Psoas muscle (tissue), 8 donors: Measurements from ENCODE around the gene RHOA. TPM values are rescaled to one million over a fixed set of nuclear protein-coding genes. Genes with fewer than 3 reads are reported as not detected.
"Not testable (repeated sequence)": the region's sequence is repeated elsewhere in the genome, so short reads cannot be mapped to it uniquely, and the experiment has no call there.

ENCODE experiments used
- ATAC-seq, 4 donors: fragments of 200-7000 bp; cut with Tn5 transposase; one replicate each; pipeline ENCODE4 v1.9.1; 2020; ENCODE audit warnings: moderate library complexity in 3 of 4, mild to moderate bottlenecking in 2 of 4
- DNase-seq, 2 donors: peaks; one replicate each; pipeline ENCODE4 v3.0.0-alpha.2; 2020
- H3K27ac ChIP-seq: fragments of 200-600 bp; one replicate; pipeline ENCODE4 v1.8.0; 2022
- H3K27me3 ChIP-seq, 3 donors: fragments of 200-600 bp in 1 of 3; one replicate each; pipeline versions ENCODE4 v1.6.1 to v1.8.0; 2013 to 2022; ENCODE audit warnings: low read length in 2 of 3, mild to moderate bottlenecking in 2 of 3, moderate library complexity in 1 of 3; ENCODE audit not compliant: insufficient read depth in 3 of 3
- H3K36me3 ChIP-seq, 2 donors: fragments of 200-600 bp in 1 of 2; one replicate each; pipeline versions ENCODE4 v1.6.1 to v1.8.0; 2013 to 2022; ENCODE audit warnings: low read depth in 1 of 2, mild to moderate bottlenecking in 1 of 2, moderate library complexity in 1 of 2; ENCODE audit not compliant: insufficient read depth in 1 of 2
- H3K4me1 ChIP-seq: fragments of 200-600 bp; one replicate; pipeline ENCODE4 v1.8.0; 2022
- H3K4me3 ChIP-seq: fragments of 200-600 bp; one replicate; pipeline ENCODE4 v1.8.0; 2022; ENCODE audit warnings: mild to moderate bottlenecking
- H3K9me3 ChIP-seq: fragments of 200-600 bp; one replicate; pipeline ENCODE4 v1.8.0; 2022
- CTCF ChIP-seq: fragments of 200-600 bp; IDR thresholded peaks from one replicate; pipeline ENCODE4 v1.8.0; 2022; ENCODE audit warnings: antibody characterized with exemption
- WGBS, 3 donors: extraction: QIAGEN DNeasy Blood & Tissue Kit; methylation state at CpG; one replicate each; pipeline versions ENCODE4 v1.1.6 to v1.1.7; 2013; 5-methylcytosine and 5-hydroxymethylcytosine counted together
- intact Hi-C, 2 donors: fragments of 100-400 bp; cut with DNase I; formaldehyde crosslinking; loops; one replicate each; pipeline versions ENCODE4 v1.11.0 to v1.14.2; 2022
- polyA plus RNA-seq, 3 donors: library from polyadenylated mRNA; stranded (reverse); fragments of 200-250 nt; gene quantifications; one replicate each; pipeline ENCODE4 v1.2.3, GENCODE V29; 2013
- total RNA-seq, 4 donors: library from RNA; stranded (reverse); fragmentation: NEBNext Ultra II Directional in 2 of 4; extraction: Animal tissue kit (Norgen Biotek cat#: 25700) in 2 of 4; gene quantifications; one replicate each; pipeline versions ENCODE4 v1.2.1 to v1.2.4, GENCODE V29; 2021 to 2023
- donor health status: healthy with polysubstance abuse.
- donor health status: DM: no; HTN: no; CAD: no; lungs with moderate emphysema.
- donor health status: Bipolar disorder and iron deficiency.
- donor health status: healthy.
- donor health status: DM: yes; HTN: yes; CAD: no.
- donor health status: DM: no; HTN: no; CAD: no.
- donor health status: DM: no; HTN: no; CAD: no.
- donor health status: DM: yes; HTN: yes; CAD: no.

The RHOA gene
- total and polyA plus RNA-seq, 7 donors: 179 to 341 (median 281) TPM

GRCh38 chr3:49411535-49411967, 225 bp downstream of the RHOA start:
- DNase-seq: peak; percentile 69 to 78
- peak; percentile 33 to 42 (median 38) for ATAC-seq
- H3K9me3 ChIP-seq: no peaks in the 10 kb centered on the region
- peaks cover 47% of the 10 kb centered on the region for H3K4me1 ChIP-seq
- intact Hi-C loops: loop anchor here (2.0 to 5.0 kb wide), 2 partner anchors 53 to 69 kb away; partner anchors contain the start of genes GPX1 (in 1 of the 2) and USP4 (in 1 of the 2)
- TF ChIP-seq CTCF: no peak
- H3K36me3 ChIP-seq: peaks cover 0 to 31% of the 10 kb centered on the region in 2 donors
- H3K4me3 ChIP-seq: peak overlapping the region; percentile 87
- WGBS, 3 donors: 1% methylated on average over 33 to 59 of the region's 59 CpGs
- H3K27ac ChIP-seq: peak overlapping the region; percentile 99
- H3K27me3 ChIP-seq: no peaks in the 10 kb centered on the region

DNA sequence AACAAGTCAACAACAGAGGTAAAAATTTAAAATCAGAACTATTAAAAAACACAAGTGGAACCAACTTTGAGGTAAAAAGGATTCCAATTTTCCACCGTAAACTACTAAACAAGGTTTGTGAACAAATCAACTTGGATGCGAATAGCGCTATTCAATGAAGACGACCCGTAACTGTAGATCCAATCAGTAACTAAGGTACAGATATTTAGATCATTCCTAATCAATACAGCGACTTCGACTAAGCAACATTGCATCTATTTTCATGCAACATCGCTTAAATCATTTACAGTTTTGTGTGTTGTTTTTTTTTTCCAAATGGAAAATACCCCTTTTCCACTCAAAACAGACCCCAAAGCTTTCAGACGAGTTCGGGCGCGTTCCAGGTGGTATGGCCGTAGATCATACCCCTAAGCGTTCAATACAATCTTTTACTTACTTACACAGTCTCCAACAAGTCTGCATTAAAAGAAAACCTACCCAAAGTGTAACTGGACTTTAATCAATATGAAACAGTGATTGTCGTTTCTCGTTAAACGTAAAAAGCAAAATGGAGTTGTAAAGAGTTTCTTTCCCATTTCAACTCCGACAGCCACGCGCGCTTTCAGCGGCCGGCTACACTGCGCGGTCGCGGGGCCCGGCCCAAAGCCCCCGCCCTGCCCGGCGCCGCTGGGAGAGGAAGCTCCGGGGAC, 786 bp downstream of the RHOA start:
- intact Hi-C loops: loop anchor here (2.0 to 5.0 kb wide), 2 partner anchors 52 to 69 kb away; partner anchors contain the start of genes GPX1 (in 1 of the 2) and USP4 (in 1 of the 2)
- H3K4me3 ChIP-seq: peak overlapping the region; percentile 87
- ATAC-seq (no peak), DNase-seq (no peak)
- no peaks in the 10 kb centered on the region for H3K27me3 ChIP-seq
- H3K9me3 ChIP-seq: no peaks in the 10 kb centered on the region
- WGBS, 3 donors: 0% methylated on average over 32 to 33 of the region's 33 CpGs
- H3K4me1 ChIP-seq: peaks cover 53% of the 10 kb centered on the region
- no peak for TF ChIP-seq CTCF
- H3K27ac ChIP-seq: peak overlapping the region; percentile 99
- H3K36me3 ChIP-seq: peaks cover 0 to 26% of the 10 kb centered on the region in 2 donors

DNA sequence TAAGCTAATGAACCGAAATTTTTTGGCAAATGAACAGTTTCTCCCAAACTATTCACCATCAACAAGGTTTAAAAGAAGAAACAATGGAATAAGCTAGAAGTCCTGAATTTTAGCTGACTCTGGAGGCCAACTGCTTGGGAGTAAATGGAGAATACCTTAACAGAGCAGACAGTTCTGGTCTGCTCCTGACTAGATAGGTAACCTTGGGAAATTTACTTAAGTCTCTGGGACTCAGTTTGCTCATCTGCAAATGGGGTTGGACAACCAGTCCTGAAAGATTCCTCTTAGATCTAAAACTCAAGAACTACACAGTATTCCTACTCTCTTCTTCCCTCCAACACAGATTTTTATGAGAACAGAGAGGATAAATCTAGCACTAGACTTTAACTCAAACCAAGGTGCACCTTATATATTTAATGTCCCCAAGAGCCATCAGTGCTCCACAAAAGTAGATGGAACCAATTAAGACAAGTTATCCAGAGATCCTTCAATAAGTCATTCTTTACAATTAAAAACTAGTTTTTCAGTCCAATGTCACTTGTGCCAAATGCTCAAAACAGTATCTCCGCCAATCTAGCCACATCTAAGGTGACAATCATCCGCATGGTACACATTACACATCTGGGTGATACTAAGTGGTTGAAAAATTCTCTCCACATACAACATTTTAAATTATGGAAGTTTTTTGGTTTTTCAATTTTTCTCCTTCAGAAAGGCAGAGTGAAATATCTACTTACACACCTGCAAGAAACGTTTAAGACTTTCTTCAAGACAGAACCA, 1.5 kb downstream of the RHOA start:
- Histone ChIP-seq H3K9me3 (no peaks in the 10 kb centered on the region), H3K27ac (peak overlapping the region; percentile 99), H3K27me3 (no peaks in the 10 kb centered on the region), H3K36me3 (peaks cover 0 to 18% of the 10 kb centered on the region in 2 donors), H3K4me1 (peaks cover 57% of the 10 kb centered on the region), H3K4me3 (peak overlapping the region; percentile 87)
- WGBS, 3 donors: 10 to 29% (median 14%) methylated on average over 4 of the region's 4 CpGs
- intact Hi-C loops: loop anchor here (2.0 to 5.0 kb wide), 2 partner anchors 51 to 68 kb away; partner anchors contain the start of genes GPX1 (in 1 of the 2) and USP4 (in 1 of the 2)
- no peak for TF ChIP-seq CTCF
- no peak for ATAC-seq
- no peak for DNase-seq

GRCh38 chr3:49406571-49407565, 4.9 kb downstream of the RHOA start:
- no peak overlapping the region for H3K4me3 ChIP-seq
- 42 to 54% (median 43%) methylated on average over 17 of the region's 17 CpGs for WGBS, 3 donors
- no peak for ATAC-seq

GRCh38 chr3:49405570-49405969, 6.2 kb downstream of the RHOA start:
- not testable (repeated sequence) for H3K27me3 ChIP-seq, H3K36me3 ChIP-seq, H3K9me3 ChIP-seq
- intact Hi-C loops: loop anchor here in 1 of 2 donors (5.0 kb wide), 1 partner anchor 43 kb away; no protein-coding TSS in a partner anchor
- 16 to 20% (median 18%) methylated on average over 9 of the region's 9 CpGs for WGBS, 3 donors
- ATAC-seq: peak in 3 of 4 donors; percentile 23 to 59 (median 28)
- DNase-seq: peak in 1 of 2 donors; percentile 48
- Histone ChIP-seq H3K4me1 (peaks cover 63% of the 10 kb centered on the region), H3K4me3 (peak overlapping the region; percentile 41), H3K27ac (peak overlapping the region; percentile 99)

More at GRCh38 chr3:49406571-49407565, 4.9 kb downstream of the RHOA start:
- peak overlapping the region; percentile 99 for H3K27ac ChIP-seq
- peaks cover 0 to 6% of the 10 kb centered on the region in 2 donors for H3K36me3 ChIP-seq
- intact Hi-C loops: loop anchor here (1.0 to 5.0 kb wide), 2 partner anchors 45 to 60 kb away; no protein-coding TSS in a partner anchor
- peaks cover 58% of the 10 kb centered on the region for H3K4me1 ChIP-seq
- TF ChIP-seq CTCF: no peak
- H3K9me3 ChIP-seq: no peaks in the 10 kb centered on the region
- peak in 1 of 2 donors; percentile 32 for DNase-seq
- H3K27me3 ChIP-seq: no peaks in the 10 kb centered on the region
